GM18508 (cell line): ENCODE data around the gene NCS1.

Experiments used
- ATAC-seq: cut with Tn5 transposase; IDR thresholded peaks from one replicate; pipeline ENCODE4 v1.9.1; 2021; ENCODE audit warnings: moderate number of reproducible peaks; ENCODE audit not compliant: insufficient read depth, unreplicated experiment

The NCS1 gene

DNA sequence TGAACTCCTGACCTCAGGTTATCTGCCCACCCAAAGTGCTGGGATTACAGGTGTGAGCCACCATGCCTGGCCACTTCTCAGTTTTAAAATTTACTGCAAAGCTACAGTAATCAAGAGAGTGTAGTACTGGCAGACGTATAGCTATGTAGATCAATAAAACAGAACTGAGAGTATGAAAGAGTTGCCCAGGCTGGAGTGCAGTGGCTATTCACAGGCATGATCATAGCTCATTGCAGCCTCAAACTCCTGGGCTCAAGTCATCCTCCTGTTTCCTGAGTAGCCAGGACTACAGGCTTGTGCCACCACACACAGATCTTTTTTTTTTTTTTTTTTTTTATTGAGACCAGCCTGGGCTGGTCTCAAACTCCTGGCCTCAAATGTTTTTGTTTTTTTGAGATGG lies 26.5 kb upstream of the NCS1 start:
- no peak for ATAC-seq

DNA sequence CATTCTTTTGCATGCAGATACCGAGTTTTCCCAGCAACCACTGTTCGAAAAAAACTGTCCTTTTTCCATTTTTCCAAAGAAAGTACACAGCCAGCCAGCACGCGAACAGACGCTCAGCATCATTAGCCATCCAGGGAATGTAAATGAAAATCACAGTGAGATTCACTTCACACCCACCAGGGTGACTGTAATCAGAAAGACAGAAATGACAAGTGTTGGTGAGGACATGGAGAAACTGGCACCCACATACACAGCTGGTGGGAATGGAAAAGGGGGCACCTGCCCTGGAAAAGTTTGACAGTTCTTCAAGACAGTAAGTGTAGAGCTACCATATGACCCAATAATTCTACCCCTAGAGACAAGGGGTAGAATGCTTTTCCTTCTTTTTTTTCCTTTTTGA lies 25.0 kb upstream of the NCS1 start:
- no peak for ATAC-seq

DNA sequence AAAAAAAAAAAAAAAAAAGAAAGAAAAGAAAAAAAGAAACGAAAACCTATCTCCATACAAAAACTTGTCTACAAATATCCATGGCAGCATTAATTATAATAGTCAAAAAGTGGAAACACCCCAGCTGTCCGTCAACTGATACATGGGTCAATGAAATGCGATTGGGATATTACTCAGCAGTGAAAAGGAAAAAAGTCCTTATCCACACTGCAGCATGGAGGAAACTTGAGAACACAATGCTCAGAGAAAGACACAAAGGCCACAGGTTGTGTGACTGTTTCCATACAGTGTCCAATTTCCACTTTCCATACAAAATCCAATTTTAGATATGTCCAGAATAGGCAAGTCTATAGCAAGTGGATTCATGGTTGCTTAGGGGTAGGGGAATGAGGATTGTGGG lies 24.3 kb upstream of the NCS1 start:
- ATAC-seq = no peak

DNA sequence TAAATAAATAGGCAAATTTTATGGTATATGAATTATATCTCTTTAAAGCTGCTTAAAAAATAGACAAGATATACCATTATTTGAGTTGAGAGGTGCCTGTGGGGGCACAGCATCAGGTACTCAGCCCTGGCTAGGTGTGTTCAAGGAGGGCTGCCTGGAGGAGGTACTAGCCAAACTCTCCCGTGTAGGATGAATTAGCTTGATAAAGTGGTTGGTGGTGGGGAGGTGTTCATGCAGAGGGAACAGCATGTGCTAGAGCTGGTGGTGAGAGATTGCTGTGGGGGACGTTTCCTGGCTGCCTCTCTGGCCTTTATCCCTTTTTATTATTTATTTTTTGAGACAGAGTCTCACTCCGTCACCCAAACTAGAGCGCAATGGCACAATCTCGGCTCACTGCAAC lies 23.2 kb upstream of the NCS1 start:
- no peak for ATAC-seq

DNA sequence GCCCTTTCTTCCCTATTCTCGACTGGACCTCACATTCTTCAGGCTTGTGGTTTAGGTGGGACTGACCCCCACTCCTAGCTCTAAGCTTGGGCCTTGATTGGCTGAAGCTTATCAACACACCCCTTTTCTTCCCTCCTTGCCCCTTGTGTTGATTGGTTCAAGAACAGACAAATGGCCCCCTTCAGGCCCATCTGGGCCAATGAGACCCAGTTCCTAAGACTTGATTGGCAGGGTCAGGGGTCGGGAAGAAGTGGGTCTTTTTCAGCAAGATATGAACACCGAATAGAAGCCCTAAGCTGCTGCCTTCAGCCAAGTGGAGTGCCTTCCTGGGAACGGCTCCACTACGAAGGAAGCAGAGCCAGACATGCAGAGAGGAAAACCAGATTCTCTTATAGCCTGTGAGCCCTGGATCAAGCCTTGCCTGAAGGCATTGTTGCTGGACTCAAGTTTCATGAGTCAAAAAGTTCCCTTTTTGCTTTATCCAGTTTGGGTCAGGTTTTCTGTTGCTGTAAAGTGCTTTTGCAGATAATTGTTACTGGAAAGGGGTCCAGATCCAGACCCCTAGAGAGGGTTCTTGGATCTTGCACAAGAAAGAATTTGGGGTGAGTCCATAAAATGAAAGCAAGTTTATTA lies 22.4 kb upstream of the NCS1 start:
- ATAC-seq = no peak

DNA sequence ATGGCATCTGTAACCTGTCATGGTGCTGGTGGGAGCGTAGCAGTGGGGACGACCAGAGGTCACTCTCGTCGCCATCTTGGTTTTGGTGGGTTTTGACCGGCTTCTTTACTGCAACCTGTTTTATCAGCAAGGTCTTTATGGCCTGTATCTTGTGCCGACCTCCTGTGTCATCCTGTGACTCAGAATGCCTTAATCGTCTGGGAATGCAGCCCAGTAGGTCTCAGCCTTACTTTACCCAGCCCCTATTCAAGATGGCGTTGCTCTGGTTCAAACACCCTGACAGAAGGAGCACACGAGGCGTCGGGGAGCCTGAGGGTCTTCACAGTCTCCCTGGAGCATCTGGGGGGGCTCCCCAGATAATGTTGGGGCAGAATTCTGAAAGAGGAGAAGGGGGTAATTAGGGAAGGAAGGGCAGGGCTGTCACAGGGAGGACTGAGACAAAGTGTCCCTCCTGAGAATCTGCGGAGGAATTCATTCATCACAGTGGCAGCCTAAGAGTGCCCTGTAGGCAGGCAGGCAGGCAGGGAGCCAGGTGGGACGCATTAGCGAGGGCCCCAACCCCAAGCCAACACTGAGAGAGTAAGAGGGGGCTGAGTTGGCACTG lies 21.3 kb upstream of the NCS1 start:
- ATAC-seq = no peak

DNA sequence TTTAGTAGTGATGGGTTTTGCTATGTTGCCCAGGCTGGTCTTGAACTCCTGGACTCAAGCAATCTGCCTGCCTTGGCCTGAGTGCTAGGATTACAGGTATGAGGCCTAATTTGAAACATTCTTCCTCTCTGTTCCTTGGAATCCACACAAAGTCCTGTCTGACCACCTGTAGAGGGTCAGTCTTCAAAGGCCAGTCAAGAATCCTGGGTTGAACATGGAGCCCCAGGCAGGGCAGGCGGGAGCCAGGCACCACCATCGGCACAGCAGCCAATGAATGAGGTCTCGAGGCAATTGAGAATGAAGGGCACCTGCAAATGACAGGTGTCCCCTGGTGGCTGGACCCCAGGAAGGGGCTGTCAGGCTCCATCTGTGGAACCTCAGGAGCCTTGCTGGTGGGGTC lies 17.4 kb upstream of the NCS1 start:
- ATAC-seq = no peak

DNA sequence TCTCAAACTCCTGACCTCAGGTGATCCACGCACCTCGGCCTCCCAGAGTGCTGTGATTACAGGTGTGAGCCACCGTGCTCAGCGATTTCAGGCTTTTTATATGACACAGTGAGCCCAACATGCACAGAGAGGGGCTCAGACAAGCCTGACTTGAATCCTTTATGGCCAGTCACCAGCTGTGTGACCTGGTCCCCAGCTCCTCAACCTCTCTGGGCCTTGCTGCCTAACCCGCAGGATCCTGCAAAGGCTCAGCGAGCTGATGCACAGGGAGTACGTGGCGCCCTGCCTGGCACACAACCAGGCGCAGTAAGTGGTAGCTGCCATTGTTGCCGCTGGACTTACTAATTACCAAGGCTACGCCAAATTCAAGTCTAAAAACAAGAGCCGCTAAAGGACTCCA lies 16.6 kb upstream of the NCS1 start:
- ATAC-seq = no peak

DNA sequence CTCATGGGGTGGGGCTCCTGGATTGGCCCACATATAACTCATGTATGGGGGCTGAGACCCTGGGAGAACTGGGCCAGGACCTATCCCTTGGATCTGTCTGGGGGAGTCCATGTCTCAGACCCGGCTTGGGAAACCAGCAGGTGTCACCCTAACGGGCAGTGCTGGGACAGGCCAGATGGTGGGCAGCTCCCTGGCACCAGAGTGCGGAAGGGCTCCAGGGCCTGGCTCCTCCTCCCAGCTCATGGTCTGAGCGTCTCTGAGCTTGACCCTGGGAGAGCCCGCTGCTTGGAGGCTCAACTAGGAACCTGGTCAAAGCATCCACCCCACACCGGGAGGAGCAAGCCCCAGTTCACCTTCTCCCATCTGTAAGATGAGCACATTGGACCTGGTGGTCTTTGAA lies 15.5 kb upstream of the NCS1 start:
- ATAC-seq = no peak

DNA sequence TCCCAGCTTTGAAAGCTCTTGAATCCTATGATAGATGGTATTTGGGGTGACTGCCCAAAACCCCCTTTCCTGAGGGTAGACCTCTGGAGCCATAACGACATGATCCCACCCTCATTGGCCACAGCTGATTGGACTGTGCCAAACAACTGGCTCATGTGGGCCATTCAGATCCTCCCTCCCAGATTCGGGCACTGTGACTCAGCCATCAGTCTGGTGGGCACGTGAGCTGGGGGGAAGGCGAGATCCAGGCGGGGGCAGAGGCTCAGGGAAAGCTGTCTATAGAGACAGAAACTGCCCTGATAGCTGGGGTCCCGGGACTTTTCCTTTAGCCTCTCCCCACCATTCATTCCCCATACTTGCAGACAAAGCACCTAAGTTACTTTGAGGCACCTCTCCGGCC lies 15.1 kb upstream of the NCS1 start:
- no peak for ATAC-seq

DNA sequence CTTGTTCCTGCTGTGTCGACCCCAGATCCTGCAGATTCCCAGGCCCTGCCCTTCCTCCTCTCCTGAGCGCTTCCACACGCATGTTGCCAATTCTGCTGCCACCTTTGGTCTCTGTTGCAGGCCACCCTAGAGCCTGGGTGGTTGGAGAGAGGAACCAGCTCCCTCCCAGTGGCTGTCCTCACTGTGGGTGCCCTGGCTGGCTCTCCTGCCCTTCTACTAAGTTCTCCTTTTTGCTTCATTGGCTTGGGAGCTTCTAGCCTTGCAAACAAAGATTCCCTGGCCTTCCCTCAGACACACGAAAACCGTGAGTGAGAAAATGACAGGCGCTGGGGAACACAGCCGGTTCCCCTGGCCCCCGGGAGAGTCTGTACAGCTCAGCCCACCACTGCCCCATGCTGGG lies 14.2 kb upstream of the NCS1 start:
- no peak for ATAC-seq

DNA sequence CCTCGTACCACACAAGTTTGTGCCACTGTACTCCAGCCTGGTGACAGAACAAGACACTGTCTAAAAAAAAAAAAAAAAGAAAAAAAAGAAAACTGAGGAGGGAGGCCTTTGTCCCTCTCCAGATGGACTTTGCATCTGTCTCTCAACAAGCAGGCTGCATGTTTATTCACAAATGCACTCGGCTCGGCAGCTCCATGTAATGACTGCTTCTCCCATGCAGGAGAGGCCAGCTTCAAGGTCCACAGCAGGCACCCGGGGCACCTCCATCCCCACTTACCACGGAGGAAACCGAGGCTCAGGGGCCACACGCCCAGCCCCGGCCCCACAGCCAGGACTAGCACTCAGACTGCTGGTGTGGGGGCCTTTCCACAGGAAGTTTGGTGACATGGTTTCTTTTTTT lies 13.1 kb upstream of the NCS1 start:
- no peak for ATAC-seq

DNA sequence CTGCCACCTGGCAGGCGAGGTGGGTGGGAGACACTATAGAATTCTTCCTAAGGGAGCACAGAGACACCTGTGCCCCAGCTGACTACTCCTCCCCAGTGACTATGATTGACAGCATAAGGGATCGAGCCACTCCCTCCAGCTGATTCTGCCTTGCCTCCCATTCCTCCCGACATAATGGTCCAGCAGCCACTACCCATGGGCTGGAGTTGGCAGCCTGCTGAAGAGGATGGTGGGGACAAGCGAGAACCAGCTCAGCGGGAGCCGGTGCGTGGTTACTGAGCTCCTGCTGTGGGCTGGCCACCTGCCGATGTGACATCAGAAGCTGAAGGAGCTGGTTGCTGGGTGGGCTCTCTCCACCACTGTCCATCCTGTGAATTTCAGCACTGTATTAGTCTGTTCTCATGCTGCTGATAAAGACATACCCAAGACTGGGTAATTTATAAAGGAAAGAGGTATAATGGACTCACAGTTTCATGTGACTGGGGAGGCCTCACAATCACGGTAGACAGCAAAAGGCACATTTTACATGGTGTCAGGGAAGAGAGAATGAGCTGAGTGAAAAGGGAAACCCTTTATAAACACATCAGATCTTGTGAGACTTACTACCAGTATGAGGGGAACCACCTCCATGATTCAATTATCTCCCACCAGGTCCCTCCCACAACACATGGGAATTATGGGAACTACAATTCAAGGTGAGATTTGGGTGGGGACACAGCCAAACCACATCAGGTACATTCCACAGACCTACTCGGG lies 12.1 kb upstream of the NCS1 start:
- no peak for ATAC-seq

DNA sequence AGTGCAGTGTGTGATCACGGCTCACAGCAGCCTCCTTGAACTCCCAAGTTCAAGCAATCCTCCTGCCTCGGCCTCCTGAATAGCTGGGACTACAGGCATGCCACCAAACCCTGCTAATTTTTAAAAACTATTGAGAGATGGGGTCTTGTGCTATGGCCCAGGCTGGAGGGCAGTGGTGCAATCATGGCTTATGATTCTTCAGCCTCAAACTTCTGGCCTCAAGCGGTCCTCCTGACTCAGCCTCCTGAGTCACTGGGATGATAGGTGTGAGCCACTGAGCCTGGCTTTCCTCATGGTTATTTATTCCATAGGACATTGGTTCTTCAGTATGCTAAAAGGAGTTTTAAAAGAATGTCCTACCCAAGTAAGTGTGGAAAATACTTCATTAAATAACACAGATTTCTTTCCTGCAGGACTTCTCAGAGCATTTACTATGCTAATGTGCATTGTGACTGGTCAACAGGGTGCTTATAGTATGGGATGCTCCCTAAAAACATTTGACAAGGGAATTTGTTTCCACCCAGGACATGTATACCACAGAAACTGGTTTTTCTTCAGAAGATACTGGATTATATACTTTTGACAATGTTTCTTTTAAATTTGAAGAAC lies 11.2 kb upstream of the NCS1 start:
- ATAC-seq = no peak

DNA sequence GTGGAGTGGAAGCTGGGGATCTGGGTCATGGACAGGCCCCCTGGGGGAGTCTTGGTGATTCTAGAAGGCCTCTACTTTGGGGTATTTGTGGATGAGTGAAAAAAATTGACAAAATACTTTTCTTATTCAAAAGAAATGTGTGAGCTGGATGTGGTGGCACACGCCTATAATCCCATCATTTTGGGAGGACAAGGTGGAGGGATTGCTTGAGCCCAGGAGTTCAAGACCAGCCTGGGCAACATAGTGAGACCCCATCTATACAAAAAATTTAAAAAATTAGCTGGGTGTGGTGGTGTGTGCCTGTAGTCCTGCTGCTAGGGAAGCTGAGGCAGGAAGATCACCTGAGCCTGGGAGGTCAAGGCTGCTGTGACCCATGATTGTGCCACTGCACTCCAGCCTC lies 6.6 kb upstream of the NCS1 start:
- no peak for ATAC-seq

DNA sequence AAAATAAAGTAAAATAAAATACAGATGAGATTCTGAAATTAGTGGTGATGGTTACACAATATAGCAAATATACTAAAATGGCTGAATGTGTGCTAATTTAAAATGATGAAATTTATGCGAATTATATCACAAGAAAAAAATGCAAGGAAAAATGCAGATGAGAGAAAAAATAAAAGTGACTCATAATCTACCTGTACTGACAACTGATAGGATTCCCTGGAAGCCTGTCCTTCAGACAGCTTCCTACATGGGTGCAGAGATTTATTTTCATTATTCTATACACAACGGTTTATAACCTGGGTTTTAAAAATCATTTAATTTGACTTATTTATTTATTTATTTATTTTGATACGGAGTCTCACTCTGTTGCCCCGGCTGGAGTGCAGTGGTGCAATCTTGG lies 5.8 kb upstream of the NCS1 start:
- no peak for ATAC-seq

DNA sequence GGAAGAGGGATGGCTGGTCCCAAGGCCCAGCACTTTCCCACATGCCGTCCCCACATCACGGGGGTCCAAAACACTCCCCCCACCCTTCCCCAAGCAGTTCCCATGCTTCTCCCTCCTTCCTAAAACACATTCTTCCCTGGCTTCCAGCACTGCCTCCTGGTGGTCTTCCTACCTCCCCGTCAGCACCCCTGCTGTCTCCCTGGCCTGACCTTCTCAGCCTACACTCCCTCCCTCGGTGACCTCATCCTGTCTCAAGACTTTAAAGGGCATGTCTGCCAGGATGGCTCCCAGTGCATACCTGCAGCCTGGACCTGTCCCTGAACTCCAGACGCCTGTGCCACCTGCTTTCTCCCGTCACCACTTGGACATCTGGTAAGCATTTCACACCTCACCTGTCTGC lies 4.3 kb upstream of the NCS1 start:
- no peak for ATAC-seq

DNA sequence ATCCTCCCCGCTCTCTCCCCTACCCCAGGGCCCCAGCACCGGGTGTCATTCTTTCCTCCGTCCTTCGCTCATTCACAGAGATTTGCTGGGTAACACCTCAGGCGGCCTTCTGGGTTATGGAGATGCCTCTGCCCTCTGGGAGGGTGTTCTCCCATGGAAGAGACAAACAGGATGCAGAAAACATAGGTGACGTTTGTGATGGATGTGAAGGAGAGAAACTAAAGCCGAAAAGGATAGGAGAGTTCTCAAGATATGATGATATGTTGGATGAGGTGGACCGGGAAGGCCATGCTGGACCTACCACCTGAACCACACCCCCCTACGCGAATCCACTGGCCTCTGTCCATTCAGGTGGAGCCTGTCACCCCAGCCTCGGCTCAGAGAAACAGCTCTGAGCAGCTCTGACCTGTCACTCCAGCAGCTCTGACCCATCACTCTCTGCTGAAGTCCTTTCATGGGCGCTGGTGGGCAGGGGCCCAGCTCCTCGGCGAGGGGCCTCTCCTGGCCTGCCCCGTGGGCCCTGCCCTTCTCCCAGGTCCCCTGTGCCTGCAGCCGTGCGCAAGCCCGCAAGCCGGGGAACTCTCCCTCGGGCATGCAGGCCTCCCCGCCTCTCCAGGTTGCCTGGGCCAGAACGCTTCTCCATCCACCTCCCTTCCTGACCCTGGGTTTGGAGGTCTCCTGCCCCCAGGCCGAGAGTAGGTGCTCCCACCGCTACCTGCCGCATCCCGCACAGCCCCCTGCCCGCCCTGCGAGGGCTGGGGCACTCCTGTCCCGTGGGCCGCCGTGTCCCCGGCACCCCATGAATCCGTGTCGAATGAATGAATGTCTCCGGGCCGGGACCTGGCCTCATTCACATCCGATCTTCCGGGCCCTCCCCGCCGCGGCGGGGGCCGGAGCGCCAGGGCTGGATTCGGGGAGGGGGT lies 717 bp upstream of the NCS1 start:
- ATAC-seq = no peak

DNA sequence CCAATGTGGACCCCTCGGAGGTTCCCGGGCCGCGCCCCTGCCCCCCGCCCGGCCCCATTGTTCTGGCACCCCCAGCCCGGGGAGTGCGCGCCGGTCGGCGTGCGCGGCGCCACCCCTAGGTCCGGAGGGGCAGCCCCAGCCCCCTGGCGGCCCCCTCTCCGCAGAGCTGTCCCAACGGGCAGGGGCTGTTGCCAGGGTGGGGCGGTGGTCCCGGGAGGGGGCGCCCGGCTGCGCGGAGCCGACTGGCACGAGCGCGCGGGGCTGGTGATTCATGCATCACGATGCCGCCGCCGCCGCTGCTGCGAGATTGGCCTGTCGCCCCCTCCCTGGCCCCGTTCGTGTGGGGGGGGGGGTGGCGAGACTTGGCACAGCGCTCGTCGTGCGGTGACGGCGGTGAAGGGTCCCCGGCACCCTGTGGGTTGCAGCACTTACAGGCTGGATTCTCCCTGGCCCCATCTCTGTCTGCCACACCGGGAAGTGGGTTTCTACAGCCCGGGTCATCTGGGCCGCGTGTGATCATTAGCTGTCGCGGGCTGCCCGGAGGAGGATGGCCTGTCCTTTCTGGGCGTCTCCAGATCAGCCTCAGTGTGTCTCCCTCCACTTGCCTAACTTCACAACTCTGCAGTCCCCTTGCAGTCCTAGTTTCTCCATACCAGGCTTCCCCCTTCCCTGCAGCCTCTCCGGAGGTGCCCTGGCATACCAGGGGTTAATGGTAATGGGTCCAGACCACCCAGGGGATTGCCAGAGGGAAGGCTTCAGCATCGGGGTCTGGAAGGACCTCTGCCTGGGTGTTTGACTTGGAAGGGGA lies 858 bp downstream of the NCS1 start:
- no peak for ATAC-seq

DNA sequence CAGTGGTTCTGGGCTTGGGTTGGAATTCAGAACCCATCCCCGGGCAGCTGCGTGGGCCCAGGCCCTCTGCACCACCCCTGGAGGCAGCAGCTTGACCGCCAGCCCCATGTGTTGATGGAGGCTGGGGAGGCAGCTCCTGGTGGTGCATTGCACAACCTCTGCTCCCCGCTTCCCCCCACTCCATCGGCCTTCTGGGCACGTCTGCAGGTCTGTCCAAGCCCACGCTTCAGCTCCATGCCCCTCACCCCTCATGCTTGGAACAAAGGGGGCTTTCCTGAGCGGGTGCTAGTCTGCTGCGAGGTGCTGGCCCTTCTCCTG lies 1.4 kb downstream of the NCS1 start:
- ATAC-seq = no peak
